GM18508 (cell line): Measurements from ENCODE around the gene PDE8A.
A peak's percentile ranks its signal among the peaks of the same experiment; 100 is the strongest.

Experiments
- ATAC-seq: cut with Tn5 transposase; IDR thresholded peaks from one replicate; pipeline ENCODE4 v1.9.1; 2021; ENCODE audit warnings: moderate number of reproducible peaks; ENCODE audit not compliant: insufficient read depth, unreplicated experiment

PDE8A gene

DNA sequence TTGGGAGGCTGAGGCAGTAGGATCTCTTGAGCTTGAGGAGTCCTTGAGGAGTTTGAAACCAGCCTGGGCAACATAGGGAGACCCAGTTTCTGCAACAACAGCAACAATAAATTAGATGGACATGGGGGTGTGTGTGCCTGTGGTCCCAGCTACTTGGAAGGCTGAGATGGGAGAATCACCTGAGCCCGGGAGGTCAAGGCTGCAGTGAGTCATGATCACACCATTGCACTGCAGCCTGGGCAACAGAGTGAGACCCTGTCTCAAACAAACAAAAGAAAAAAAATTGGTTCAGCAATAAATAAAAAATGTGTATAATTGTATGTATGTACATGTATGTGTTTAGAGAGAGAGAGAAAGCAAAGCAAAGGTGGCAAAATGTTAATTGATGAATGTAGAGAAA, 83.1 kb downstream of the PDE8A start:
- no peak for ATAC-seq

DNA sequence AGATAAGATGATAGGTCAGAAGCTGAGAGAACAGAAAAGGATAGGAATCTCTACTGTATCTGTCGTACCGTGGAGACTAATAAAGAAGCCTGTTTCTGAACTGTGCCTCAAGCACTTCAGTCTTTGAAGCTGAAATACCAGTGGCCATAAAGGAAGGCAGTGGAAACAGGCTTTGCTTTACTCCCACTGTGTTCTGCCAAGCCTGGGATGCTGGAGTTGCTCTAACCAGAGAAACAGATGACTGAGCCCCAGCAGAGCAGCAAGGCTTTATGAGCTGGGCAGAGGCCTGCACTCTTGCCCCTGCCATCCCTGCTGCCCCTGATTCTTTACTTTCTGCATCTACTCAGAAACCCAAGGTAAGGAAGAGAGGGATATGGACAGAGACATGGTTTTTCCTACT, 89.4 kb downstream of the PDE8A start:
- no peak for ATAC-seq

DNA sequence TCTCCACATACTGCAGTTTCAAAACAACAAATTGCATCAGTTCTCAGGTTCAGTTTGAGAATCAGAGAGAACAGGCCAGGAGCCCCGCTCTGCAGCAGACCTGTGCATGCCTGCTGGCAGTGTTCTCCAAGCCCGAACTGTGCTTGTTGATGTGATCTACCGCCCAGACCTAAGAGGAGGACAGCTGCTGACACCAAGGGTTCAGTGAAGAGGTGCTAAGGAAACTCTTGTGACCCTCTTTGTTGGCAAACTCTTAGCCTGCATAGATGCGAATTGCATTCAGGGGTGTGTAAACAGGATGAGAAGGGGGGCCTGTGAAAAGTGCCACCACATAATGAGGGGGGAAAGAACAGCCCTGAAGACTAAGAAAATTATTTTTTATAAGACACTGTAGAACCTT, 89.8 kb downstream of the PDE8A start:
- no peak for ATAC-seq

GRCh38 chr15:85072917-85073316, 91.3 kb downstream of the PDE8A start:
- ATAC-seq: no peak

- peak; percentile 70 for ATAC-seq
Observed at GRCh38 chr15:85073556-85074194, 92.0 kb downstream of the PDE8A start.

DNA sequence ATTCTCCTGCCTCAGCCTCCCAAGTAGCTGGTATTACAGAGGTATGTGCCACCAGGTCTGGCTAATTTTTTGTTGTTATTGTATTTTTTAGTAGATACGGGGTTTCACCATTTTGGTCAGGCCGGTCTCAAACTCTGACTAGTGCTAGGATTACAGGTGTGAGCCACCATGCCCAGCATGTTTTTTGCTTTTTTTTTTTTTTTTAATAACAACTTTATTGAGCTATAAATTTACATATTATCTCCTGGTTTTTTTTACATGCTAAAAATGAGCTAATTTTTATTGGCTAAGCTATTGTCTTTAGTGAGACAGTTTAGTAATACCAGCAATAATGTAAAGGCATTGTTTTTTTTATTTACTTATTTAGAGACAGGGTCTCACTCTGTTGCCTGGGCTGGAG, 105.2 kb downstream of the PDE8A start:
- ATAC-seq: no peak

GRCh38 chr15:85088300-85088699, 106.6 kb downstream of the PDE8A start:
- ATAC-seq: no peak

DNA sequence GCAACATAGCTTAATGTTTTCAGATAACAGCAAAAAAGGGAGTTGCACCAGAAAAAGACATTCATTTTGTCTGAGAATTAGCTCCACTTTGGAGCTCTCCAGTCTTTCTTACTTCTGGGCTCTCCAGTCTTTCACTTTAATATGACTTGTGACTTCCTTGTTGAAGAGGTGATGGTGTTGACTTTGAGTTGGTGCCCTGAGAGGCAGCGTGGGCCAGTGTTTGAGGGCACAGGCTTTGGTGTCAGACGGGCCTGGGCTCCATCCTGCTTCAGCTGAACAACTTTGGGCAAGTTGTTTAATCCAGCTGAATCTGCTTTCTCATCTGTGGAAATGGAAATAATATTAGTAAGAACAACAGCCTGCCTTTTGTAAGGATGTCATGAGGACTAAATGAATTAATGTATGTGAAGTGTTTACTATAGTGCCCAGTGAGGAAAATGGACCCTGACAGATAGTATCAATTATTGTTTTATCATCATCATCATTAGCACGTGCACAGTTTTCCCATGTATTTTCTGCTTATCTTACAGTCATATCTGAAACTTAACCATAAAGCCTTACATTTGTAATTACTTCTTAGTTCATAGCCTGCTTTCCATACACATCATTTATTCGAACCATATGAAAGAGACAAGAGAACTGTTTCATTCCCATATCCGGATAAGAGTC, 108.4 kb downstream of the PDE8A start:
- ATAC-seq: no peak

- ATAC-seq: no peak
Observed at GRCh38 chr15:85091990-85092389, 110.3 kb downstream of the PDE8A start.

DNA sequence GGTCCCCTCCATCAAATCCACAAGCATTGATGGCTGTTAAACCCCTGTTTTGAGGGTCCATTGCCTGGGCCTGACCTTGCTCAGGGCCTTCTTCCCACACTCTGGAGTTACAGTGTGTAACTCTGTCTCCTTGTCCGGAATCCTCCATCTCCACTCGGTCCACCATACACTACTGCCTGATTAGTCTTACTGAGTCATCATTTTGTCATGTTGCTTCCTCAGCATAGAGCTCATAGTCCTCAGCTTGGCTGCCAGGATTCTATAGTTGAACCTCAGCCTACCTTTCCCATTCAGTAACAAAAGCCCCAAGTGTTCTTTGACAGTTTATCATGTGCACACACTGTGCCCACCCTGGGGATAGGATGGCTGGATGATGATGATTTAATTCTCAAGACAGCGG, 113.0 kb downstream of the PDE8A start:
- ATAC-seq: no peak

GRCh38 chr15:85095566-85095965, 113.9 kb downstream of the PDE8A start:
- no peak for ATAC-seq

DNA sequence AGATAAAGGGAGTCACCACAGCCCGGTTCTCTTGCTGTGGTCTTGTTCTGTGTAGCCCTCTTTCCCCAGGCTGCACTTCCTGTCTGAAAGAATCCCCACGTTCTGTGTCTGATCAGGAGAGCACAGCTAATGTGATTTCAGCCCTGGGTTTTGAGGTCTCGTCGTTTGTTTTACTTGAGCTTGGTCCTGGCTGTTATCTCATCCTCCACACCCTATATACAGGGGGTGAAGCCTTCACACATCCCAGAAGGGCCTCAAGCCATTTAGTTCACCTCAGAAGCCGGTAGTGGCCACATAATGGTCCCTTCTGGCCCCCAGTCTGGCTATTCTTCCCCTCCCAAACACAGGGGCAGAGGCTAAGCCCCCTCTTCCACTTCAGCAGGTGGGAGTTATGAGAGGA, 115.6 kb downstream of the PDE8A start:
- ATAC-seq: no peak

DNA sequence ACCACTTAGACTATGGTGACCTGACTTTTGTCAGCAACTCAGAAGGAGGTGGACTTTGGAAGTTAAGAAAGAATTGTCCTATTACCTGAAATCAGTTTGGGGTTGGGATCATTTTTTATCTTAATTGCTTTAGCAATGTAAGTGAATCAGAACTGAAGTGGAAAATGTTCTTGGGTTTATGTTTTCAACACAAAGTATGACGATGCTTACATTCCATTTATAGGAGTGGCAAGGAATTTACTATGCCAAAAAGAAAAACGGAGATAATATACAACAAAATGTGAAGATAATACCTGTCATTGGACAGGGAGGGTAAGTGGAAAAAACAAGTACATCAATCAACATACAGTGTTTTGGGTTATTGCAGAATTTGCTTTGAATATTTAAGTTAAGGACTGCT, 116.1 kb downstream of the PDE8A start:
- ATAC-seq: no peak

DNA sequence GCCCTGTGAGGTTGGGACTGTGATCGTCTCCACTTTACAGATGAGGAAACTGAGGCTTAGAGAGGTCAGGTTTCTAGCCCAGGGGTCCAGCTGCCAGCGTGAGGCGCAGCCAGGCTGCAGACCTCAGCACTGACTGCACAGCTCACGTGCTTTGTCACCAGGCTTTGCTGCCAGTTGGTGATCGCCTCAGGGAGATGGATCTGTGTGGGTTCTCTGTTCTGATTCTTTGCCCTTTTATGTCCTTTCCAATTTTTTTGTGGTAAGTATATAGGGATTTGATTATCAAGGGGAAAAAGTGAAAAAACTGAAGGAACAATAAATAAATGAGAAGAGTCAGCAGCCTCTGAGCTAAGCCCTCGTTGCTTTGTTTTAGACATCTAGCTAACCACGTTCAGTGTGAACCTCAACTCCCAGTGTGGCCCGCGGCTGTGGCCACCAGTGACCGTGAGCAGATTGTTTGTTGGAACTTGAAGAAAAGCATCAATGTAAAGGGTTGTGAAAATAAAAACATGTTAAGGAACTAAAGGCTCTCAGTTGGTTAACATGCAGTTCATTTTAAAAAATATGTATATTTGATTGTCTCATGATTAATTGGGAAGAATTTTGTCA, 117.6 kb downstream of the PDE8A start:
- no peak for ATAC-seq

GRCh38 chr15:85100186-85100937, 118.7 kb downstream of the PDE8A start:
- ATAC-seq: no peak

- no peak for ATAC-seq
Observed at GRCh38 chr15:85104584-85104983, 122.9 kb downstream of the PDE8A start.

- ATAC-seq: no peak
Observed at GRCh38 chr15:85108136-85108535, 126.5 kb downstream of the PDE8A start.

DNA sequence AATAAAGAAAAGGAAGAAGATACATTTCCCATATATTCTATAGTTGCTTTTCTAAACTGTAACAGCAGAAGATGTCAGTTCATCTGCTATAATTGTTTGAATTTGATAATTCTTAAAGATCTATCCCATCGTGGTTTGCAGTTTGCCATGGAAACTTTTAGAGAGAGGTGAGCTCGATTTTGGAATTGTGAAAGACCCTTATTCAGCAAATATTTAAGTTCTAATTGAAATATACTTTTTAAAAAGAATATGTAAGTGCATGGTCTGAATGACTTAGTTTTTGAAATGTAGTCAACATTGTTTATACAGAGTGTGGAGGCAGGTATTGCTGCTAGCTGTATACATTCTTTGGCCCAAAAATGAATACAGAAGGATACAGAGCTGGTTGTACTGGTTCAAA, 127.7 kb downstream of the PDE8A start:
- no peak for ATAC-seq

DNA sequence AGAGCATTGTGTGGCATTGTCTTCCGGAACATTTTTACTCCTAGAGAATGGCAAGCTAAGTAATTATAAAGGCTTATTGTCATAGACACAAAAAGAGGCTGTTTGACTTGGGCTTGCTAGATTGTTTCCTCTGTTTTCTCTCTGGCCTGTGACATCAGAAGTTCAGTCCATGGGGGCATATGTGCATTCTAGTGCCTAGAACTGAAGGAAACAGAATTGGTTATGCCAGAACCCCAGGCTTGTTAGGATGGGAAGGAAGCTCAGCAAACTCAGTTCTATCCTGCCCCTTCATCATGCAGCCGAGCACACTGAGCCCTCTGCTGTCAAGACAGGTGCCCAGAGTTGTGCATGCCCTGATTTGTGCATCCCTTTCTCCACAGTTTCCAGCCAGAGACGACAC, 131.3 kb downstream of the PDE8A start:
- ATAC-seq: no peak

- no peak for ATAC-seq
Observed at GRCh38 chr15:85114886-85115285, 133.2 kb downstream of the PDE8A start.

- no peak for ATAC-seq
Observed at GRCh38 chr15:85116066-85116465, 134.4 kb downstream of the PDE8A start.
